Fibroblast of lung (primary cell): ENCODE results near the gene VWC2L.

Experiments used
- CTCF ChIP-seq, 2 donors: IDR thresholded peaks in 1 of 2; conservative IDR thresholded peaks in 1 of 2; 1 replicate in 1 of 2; 2 replicates in 1 of 2; pipeline ENCODE4 v1.5.1; 2011 to 2012; ENCODE audit warnings: low read length in 2 of 2, control low read depth in 1 of 2, inconsistent platforms in 1 of 2, low read depth in 1 of 2, mild to moderate bottlenecking in 1 of 2
- EZH2 ChIP-seq: IDR thresholded peaks from 2 replicates; pipeline ENCODE4 v1.5.1; 2012; ENCODE audit warnings: low read length, control low read depth, mild to moderate bottlenecking; ENCODE audit errors: missing control alignments

- no peak for TF ChIP-seq CTCF (conservative IDR thresholded peaks at IDR 0.05 in 1 of 2, IDR thresholded peaks at IDR 0.05 in 1 of 2; ENCODE audit: low read depth in 1 of 2, low read length in 2 of 2)
- TF ChIP-seq EZH2 = no peak
These were observed 149.3 kb downstream of the VWC2L start for GRCh38 chr2:214560176-214560575.
